ENCODE results near the gene TAOK3. TPM values are rescaled to one million over a fixed set of nuclear protein-coding genes. Genes with fewer than 3 reads are reported as not detected.

Gene TAOK3
- total and polyA plus RNA-seq, 2 of the 8 experiments (the other 6 are each of a cell fraction or from before 2014, with no cell fraction given) = 5.2 to 9.3 TPM

- TF ChIP-seq POLR2AphosphoS5 (IDR thresholded peaks at IDR 0.05; ENCODE audit: low read depth, low read length) (no peak), SRF (IDR thresholded peaks at IDR 0.05; ENCODE audit: low read depth, low read length) (no peak), HDAC6 (IDR thresholded peaks at IDR 0.05; ENCODE audit: low read depth, low read length) (no peak), KDM5A (IDR thresholded peaks at IDR 0.05; ENCODE audit: low read length) (no peak), SP2 (IDR thresholded peaks at IDR 0.05; ENCODE audit: low read length) (no peak), NANOG (IDR thresholded peaks at IDR 0.05; ENCODE audit: insufficient read depth, low read depth, low read length, poor library complexity, severe bottlenecking) (no peak), JUN (IDR thresholded peaks at IDR 0.05; ENCODE audit: low read depth, low read length) (no peak)
Observed at GRCh38 chr12:118391836-118392235, 19.1 kb upstream of the TAOK3 start (continued).
